ENCODE results near the gene RNF14.
"Not testable (repeated sequence)": the region's sequence is repeated elsewhere in the genome, so short reads cannot be mapped to it uniquely, and the experiment has no call there.

Gene RNF14

DNA sequence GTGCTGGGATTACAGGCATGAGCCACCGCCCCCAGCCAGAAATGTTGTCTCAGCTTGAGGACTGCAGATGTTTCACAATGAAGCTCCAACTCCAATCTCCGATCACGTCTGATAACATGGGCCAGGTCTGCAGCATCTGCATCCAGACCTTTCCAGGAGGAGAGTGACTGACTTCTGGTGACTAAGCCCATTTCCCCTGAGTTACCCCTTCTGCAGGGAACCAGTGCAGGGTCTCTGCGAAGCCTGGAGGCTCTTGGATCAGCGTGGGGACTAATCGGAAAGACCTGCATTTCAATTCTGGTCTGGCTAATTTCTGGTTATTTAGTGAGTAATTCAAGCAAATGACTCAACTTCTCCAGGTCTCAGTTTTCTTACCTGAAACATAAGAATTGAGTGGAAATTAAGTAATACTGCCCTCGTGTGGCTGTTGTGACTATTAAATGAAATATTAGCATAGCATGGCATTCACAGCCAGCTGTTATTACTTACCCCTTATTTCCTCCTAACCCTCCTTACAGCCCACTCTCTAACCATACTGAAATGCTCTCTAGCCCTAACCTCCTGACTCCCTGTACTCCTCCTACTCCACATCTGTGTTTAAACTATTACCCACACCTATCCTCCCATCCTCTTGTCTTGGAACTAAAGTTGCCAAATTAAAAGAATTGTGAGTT is 46.1 kb downstream of the RNF14 start:
- DNase-seq (ENCODE audit: low read depth) = no peak

DNA sequence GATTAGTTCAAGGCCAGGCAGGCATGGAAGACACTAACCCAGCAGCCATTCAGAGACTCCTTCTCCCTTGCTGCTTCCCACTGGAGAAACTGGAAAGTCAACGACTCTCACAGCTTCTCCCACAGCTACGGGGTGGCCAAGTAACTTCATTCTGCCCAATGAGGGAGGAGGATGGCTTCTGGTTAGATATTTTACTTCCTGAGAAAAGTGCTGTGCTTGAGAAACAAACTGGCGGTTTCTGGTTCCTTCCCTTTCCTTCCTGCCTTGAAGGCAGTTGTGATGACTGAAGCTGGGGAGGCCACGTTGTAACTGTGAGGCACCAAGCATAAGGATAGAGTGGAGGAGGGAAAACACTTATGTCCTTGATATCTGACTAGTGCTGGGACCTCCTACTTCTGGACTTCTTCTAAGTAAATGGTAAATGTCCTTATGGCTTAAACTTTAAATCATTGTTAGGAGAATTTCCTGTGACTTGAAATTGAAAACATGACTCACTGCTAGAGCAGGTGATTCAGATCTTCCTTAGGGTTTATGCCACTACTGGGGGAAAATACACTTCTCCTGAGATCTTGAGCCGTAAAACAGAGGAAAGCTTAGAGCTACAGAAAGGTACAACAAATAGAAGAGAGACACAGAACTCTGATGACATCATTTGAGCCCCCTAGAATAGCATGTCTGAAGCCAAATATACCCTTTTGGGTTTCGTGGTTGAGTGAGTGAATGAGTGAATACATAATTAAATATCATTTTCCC is 47.1 kb downstream of the RNF14 start:
- peak; percentile 28 for DNase-seq (ENCODE audit: low read depth)

DNA sequence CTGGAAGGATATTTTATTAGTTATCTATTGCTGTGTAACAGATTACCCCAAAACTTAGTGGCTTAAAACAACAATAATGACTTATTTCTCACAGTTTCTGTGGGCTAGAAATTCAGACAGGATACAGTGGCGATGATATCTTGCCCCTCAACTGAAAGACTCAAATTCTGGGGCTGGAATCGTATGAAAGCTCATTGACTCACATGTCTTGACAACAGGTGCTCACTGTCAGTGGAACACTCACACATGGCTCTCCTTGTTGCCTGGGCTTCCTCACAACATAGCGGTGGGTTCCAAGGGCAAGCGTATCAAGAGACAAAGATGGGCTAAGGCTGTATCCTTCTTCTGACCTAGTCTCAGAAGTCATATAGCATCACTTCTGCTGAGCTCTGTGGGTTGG is 47.7 kb downstream of the RNF14 start:
- DNase-seq (ENCODE audit: low read depth) = no peak

DNA sequence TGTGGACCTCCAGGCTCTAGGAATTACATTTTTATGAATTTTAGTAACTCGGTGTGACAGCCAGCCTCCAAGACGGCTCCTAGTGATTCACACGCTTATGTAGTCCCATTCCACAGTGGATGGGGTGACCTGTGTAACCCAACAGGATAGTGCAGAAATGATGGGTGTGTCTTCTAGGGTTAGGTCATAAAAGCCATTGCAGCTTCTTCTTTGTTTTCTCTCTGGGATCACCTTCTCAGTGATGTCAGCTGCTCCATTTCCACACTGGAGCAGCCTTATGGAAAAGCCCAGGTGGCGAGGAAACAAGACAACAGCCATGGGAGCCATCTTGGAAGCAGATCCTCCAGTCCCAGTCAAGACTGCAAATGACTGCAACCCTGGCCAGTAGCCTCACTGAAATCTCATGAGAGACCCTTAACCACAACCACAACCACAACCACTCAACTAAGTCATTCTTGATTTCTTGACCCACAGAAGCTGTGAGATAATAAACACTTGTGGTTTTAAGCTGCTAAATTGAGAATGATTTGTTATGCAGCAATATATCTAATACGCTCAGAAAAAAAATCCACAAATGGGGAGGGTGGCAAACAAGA is 49.0 kb downstream of the RNF14 start:
- peak; percentile 31 for DNase-seq (ENCODE audit: low read depth)

DNA sequence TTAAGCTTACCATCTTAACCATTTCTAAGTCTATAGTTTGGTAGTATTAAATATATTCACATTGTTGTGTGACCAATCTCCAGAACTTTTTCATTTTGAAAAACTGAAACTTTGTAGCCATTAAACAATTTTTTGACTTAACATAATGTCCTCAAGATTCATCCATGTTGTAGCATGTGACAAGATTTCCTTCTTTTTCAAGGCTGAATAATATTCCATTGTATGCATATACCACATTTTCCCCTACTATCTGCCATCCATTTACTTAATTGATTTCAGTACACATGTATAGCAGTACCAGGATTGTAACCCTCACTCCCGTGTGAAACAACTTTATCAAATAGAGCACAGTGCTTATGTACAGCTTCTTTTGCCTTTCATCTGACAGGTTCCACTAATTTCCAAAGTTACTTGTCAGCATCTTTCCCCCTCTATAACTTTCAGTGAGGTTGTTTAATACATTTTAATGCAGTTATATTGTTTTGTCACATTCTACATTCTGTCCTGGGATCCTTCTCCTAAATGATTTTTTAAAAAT is 51.3 kb downstream of the RNF14 start:
- DNase-seq (ENCODE audit: low read depth) = no peak

- DNase-seq (ENCODE audit: low read depth) = no peak
Observed at GRCh38 chr5:142023836-142024235, 54.9 kb downstream of the RNF14 start.

DNA sequence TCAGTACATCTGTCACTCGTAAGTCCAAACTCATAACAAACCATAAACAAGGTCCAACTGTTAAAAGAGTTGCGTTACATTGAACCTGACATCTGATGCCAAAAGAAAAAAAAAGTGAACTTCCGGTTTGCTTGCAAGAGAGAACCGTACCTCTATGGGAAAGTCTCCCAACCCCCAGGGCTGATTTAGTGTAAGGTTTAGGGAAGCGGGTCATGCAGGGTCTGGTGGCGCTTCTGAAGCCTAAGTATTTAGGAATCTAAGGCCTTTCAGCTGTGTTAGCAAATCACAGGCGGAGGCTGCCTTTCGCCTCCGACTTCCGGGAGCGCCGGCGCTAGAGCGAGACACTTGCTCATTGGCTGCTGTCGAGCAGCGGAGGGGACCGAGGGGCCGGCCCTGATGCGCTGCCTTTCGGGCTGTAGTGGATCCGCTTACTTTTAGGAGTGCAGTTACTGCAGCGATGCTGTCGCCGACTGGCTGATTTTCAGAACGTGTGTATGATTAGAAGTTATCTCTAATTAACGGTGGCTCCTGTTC is 55.9 kb downstream of the RNF14 start:
- peak; percentile 38 for DNase-seq (ENCODE audit: low read depth)

GRCh38 chr5:142025637-142026036 is 56.7 kb downstream of the RNF14 start:
- DNase-seq (ENCODE audit: low read depth) = no peak

DNA sequence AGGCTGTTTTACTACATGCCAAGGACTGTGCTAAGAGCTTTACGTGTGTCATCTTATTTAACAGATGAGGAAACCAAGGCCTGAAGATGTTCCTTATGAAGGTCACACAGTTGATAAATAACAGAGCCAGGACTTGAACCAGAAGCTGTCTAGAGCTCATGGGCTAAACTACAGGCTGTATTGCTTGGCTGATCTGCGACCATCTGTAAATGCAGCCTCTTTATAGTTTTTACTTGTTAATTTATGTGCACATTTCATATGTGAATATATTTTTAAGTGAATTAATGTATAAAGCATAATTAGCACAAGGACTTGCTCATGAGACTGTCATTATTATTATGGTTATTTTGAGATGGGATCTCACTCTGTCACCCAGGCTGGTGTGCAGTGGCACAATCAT is 63.2 kb downstream of the RNF14 start:
- no peak for DNase-seq (ENCODE audit: low read depth)

DNA sequence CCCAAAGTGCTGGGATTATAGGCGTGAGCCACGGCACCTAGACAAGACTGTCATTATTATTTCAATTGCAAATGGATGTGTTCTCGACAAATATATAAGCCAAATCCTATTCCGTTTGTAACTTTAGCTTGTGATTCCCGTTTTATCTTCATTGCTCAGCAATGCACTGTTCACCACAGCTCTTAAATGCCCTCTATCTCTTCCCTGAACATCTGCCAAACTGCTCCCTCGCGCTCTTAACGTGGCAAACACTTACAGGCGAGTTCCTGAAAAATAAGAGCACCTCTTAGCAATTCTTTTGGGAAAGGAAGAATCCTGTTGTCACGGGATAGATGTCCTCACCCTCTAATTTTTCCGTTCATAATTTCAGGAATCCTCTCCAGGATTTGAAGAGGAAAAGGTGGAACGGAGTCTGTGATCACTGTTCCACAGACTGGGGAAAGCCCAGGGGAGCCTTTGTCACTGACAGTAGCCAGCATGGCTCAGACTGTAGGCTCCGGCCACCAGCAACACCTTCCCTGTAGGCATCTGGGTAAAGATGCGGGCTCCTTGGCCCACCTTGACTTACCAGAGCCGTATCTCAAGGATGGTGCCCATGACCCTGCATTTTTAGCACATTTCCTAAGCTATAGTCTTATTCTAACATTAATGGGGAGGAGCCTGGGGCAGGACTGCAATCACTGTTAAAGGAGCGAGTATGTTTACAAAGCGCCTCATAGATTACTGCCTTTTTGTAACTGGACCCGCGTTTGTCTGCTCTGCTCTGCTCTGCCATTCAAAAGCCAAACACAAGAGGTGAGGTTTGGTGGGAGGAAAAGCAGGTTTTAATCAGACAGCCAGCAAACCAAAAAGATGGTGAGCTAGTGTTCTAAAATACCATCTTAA is 64.1 kb downstream of the RNF14 start:
- DNase-seq (ENCODE audit: low read depth) = no peak

DNA sequence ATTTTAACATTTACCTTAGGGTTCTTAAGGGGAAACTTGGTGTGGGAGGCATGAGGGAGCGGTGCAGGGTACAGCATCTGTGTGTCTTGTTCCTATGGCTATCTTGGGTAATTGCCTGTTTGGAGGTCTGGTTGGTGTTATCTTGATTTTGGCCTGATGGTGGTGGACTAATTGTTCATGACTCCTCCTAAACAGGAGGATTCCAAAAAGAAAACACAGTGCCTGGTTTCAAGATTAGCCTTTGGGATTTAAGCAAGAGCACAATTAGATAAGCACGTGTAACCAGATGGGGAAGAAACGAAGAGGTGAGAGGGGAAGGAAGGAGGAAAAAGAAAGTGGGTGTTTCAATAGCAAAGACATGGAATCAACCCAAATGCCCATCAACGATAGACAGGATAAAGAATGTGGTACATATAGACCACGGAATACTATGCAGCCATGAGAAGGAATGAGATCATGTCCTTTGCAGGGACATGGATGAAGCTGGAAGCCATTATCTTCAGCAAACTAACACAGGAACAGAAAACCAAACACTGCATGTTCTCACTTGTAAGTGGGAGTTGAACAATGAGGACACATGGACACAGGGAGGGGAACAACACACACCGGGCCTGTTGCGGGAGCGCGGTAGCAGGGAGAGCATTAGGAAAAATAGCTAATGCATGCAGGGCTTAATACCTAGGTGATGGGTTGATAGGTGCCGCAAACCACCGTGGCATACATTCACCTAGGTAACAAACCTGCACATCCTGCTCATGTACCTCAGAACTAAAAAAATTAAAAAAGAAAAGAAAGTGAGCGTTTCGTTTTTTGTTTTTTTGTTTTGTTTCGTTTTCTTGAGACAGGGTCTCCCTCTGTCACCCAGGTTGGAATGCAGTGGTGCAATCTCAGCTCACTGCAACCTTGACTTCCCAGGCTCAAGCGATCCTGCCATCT is 65.0 kb downstream of the RNF14 start:
- DNase-seq (ENCODE audit: low read depth) = not testable (repeated sequence)

GRCh38 chr5:142034994-142035393 is 66.1 kb downstream of the RNF14 start:
- no peak for DNase-seq (ENCODE audit: low read depth)

DNA sequence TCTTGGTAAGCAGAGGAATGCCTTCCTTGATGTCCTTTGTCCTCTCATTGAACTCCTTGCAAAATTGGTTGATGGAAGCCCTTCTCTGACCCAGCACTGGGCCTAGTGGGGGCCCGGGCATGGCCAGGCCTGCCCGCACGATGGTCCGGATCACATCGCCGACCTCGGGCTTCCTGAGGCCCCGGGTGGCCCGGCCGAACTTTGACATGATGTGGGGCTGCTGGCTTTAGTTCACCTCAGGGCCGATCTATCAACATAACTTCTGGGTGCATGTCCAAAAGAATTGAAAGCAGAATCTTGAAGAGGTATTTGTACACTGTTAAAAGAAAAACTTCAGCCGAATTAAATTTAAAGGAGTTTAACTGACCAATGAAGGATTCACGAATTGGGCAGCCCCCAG is 68.0 kb downstream of the RNF14 start:
- DNase-seq (ENCODE audit: low read depth) = no peak

- not testable (repeated sequence) for DNase-seq (ENCODE audit: low read depth)
Observed at GRCh38 chr5:142037599-142037998, 68.7 kb downstream of the RNF14 start.

DNA sequence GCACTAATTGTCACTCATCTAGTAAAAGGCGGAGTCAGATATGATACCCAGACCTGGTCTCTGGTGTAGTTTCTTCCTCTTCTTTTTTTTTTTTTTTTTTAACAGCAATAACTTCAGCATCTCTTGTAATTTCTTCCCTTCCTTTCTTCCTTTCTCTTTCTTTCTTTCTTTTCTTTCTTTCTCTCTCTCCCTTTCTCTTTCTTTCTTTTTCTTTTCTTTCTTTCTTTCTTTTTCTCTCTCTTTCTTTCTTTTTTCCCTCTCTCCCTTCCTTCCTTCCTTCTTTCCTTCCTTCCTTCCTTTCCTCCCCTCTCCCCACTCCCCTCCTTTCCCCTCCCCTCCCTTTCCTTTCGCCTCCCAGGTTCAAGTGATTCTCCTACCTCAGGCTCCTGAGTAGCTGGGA is 69.8 kb downstream of the RNF14 start:
- no peak for DNase-seq (ENCODE audit: low read depth)
